Epithelial cell of proximal tubule (primary cell): ENCODE results near the gene FRMD4B. TPM values are rescaled to one million over a fixed set of nuclear protein-coding genes. Genes with fewer than 3 reads are reported as not detected.

Experiments used
- DNase-seq: peaks from one replicate; pipeline ENCODE4 v3.0.0-alpha.2; 2011; ENCODE audit warnings: low read depth
- H3K4me3 ChIP-seq: 2 replicates; pipeline ENCODE4 v1.5.1; 2011; ENCODE audit warnings: low read depth, mild to moderate bottlenecking, low read length
- total RNA-seq: library from RNA; depleted of rRNA; stranded (reverse); fragments of >200 nt; gene quantifications from 2 replicates; pipeline ENCODE4 v1.2.3, GENCODE V29; 2015
- TF ChIP-seq, protein P1 (sequence below): conservative IDR thresholded peaks from 2 replicates; pipeline ENCODE4 v1.5.1; 2012; ENCODE audit warnings: low read depth, mild to moderate bottlenecking, low read length

Gene FRMD4B
- total RNA-seq, 1 donor from 2014 or later: 21.7 TPM

DNA sequence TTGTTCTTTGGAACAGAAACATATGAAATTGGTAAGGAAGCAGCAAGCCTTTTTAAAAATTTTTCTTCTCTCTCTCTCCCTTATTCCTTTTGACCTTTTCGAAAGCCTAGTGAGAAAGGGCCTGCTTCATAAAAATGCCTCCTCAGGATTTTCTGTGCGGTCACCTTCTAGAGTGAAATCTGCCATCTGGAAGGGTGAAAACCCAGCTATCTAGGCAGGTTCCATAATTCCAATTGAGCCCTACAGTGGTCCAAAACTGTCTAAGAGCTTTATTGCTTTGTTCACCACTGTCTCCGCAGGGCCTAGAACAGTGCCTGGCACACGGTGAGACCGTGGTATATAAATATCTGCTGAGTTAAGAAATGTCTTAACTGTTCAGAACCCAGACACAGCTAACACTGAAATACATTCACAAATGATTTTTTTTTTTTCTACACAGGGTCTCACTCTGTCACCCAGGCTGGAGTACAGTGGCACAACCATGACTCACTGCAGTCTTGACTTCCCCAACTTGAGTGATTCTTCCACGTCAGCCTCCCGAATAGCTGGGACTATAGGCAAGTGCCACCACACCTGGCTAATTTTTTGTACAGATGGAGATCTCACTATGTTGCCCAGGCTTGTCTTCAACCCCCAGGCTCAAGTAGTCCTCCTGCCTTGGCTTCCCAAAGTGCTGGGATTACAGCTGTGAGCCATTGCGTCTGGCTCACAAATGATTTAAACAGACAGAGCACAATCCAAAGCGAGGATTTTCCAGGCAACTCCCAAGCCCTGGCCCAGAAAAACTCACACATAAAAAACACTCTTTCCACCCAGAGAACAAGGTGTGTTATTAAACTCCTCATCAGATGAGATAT is 64.4 kb downstream of the FRMD4B start:
- TF ChIP-seq, protein P1, sequence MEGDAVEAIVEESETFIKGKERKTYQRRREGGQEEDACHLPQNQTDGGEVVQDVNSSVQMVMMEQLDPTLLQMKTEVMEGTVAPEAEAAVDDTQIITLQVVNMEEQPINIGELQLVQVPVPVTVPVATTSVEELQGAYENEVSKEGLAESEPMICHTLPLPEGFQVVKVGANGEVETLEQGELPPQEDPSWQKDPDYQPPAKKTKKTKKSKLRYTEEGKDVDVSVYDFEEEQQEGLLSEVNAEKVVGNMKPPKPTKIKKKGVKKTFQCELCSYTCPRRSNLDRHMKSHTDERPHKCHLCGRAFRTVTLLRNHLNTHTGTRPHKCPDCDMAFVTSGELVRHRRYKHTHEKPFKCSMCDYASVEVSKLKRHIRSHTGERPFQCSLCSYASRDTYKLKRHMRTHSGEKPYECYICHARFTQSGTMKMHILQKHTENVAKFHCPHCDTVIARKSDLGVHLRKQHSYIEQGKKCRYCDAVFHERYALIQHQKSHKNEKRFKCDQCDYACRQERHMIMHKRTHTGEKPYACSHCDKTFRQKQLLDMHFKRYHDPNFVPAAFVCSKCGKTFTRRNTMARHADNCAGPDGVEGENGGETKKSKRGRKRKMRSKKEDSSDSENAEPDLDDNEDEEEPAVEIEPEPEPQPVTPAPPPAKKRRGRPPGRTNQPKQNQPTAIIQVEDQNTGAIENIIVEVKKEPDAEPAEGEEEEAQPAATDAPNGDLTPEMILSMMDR: no peak
- DNase-seq: no peak
- no peak overlapping the region for H3K4me3 ChIP-seq

DNA sequence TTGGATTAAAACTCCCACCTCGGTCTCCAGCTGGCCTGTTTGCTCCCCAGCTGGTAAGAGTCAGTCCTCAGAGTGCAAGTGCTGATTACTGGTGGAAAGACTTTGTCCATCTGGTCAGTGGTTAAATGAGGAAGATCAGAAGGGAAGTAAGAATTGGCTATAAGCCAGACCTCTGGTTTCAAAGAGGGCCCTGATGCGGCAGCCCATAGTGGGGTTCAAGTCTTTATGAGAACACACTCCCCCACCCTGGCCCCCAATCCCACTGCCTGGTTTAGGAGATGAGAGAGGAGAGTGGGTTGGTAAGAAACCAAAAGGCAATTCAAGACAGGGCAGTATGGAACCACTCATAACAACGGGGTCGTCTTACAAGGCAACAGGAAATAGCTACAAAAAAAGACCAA is 65.0 kb downstream of the FRMD4B start:
- DNase-seq: no peak
- H3K4me3 ChIP-seq: no peak overlapping the region
- TF ChIP-seq, protein P1: no peak

- no peak overlapping the region for H3K4me3 ChIP-seq
- DNase-seq: no peak
- TF ChIP-seq, protein P1: no peak
Measured at GRCh38 chr3:69319652-69320051, 66.2 kb downstream of the FRMD4B start.

GRCh38 chr3:69318410-69318809 is 67.5 kb downstream of the FRMD4B start:
- TF ChIP-seq, protein P1: no peak
- H3K4me3 ChIP-seq: no peak overlapping the region
- no peak for DNase-seq

- H3K4me3 ChIP-seq: no peak overlapping the region
- TF ChIP-seq, protein P1: no peak
- no peak for DNase-seq
Measured at GRCh38 chr3:69313251-69313650, 72.6 kb downstream of the FRMD4B start.

GRCh38 chr3:69309814-69310213 is 76.1 kb downstream of the FRMD4B start:
- TF ChIP-seq, protein P1: peak; percentile 84
- no peak overlapping the region for H3K4me3 ChIP-seq
- peak; percentile 30 for DNase-seq
